Ishikawa (cell line): ENCODE results near the gene GPR150.

Experiments used
- CEBPB ChIP-seq: IDR thresholded peaks from 2 replicates; pipeline ENCODE4 v1.6.1; 2012
- CREB1 ChIP-seq: IDR thresholded peaks from 2 replicates; pipeline ENCODE4 v1.6.1; 2012; ENCODE audit warnings: low read depth
- EGR1 ChIP-seq: IDR thresholded peaks from 2 replicates; pipeline ENCODE4 v1.6.1; 2012
- EP300 ChIP-seq: IDR thresholded peaks from 2 replicates; pipeline ENCODE4 v1.6.1; 2012; ENCODE audit warnings: borderline replicate concordance
- RAD21 ChIP-seq: IDR thresholded peaks from 2 replicates; pipeline ENCODE4 v1.6.1; 2012; ENCODE audit warnings: low read depth
- TAF1 ChIP-seq: IDR thresholded peaks from 2 replicates; pipeline ENCODE4 v1.6.1; 2012; ENCODE audit warnings: low read depth, mild to moderate bottlenecking
- TEAD4 ChIP-seq: IDR thresholded peaks from 2 replicates; pipeline ENCODE4 v1.6.1; 2012
- YY1 ChIP-seq: IDR thresholded peaks from 2 replicates; pipeline ENCODE4 v1.6.1; 2012; ENCODE audit warnings: low read depth
- TF ChIP-seq, protein P1 (sequence below): IDR thresholded peaks from 2 replicates; pipeline ENCODE4 v1.6.1; 2012; ENCODE audit warnings: low read depth, mild to moderate bottlenecking

DNA sequence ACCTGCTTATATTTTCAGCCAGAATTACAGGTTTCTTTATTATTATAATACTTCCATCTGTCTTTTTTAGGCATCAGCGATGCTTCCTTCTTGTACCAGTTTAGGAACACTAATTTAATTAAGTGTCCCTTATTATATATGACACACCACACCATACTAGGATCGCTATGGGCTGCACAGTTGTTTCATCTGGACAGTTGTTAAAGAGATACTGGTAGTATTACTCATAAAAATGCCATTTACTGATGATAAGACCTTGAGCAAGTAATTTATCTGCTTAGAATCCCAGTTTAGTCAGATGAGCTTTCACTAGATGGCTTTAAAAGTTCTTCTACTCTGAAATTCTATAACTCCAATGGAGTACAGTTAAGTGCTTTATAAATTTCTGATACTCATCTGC is 47.9 kb upstream of the GPR150 start:
- TF ChIP-seq EP300, result no peak
- TF ChIP-seq RAD21, result no peak
- TF ChIP-seq CEBPB, result no peak
- no peak for TF ChIP-seq TAF1
- no peak for TF ChIP-seq YY1
- no peak for TF ChIP-seq TEAD4
- no peak for TF ChIP-seq EGR1
- no peak for TF ChIP-seq CREB1
- TF ChIP-seq, protein P1, sequence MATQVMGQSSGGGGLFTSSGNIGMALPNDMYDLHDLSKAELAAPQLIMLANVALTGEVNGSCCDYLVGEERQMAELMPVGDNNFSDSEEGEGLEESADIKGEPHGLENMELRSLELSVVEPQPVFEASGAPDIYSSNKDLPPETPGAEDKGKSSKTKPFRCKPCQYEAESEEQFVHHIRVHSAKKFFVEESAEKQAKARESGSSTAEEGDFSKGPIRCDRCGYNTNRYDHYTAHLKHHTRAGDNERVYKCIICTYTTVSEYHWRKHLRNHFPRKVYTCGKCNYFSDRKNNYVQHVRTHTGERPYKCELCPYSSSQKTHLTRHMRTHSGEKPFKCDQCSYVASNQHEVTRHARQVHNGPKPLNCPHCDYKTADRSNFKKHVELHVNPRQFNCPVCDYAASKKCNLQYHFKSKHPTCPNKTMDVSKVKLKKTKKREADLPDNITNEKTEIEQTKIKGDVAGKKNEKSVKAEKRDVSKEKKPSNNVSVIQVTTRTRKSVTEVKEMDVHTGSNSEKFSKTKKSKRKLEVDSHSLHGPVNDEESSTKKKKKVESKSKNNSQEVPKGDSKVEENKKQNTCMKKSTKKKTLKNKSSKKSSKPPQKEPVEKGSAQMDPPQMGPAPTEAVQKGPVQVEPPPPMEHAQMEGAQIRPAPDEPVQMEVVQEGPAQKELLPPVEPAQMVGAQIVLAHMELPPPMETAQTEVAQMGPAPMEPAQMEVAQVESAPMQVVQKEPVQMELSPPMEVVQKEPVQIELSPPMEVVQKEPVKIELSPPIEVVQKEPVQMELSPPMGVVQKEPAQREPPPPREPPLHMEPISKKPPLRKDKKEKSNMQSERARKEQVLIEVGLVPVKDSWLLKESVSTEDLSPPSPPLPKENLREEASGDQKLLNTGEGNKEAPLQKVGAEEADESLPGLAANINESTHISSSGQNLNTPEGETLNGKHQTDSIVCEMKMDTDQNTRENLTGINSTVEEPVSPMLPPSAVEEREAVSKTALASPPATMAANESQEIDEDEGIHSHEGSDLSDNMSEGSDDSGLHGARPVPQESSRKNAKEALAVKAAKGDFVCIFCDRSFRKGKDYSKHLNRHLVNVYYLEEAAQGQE, result no peak
